ENCODE data around the gene SMYD5.

Gene SMYD5

DNA sequence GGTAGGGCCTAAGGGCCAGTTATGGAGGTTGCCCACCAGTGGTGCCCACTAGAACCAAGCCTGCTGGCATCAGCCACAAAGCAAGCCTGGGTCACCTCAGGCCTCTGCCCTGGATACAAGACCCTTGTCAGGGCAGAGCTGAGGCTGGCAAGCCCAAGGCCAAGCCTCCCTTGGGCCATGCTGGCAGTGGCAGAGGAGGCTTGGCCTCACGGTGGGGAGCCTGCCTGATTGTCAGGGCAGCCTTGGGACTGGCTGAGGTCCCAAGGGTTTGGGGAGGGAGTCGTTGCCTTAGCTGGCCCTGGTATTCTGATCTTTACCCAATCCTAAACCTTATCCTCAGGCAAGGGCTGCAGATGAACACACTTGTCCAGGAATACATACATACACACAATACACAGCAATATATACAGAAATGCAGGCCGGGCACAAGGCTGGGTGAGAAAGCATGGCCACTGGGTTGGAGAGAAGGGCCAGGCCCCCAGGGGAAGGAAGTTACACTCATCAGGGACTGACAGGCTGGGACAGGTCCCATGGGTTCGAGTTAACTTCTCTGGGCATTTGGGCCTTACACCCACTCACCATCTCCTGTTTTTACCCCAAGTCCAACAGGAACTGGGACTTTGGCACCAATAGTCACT lies 41.1 kb downstream of the SMYD5 start:
- TF ChIP-seq, protein P1, sequence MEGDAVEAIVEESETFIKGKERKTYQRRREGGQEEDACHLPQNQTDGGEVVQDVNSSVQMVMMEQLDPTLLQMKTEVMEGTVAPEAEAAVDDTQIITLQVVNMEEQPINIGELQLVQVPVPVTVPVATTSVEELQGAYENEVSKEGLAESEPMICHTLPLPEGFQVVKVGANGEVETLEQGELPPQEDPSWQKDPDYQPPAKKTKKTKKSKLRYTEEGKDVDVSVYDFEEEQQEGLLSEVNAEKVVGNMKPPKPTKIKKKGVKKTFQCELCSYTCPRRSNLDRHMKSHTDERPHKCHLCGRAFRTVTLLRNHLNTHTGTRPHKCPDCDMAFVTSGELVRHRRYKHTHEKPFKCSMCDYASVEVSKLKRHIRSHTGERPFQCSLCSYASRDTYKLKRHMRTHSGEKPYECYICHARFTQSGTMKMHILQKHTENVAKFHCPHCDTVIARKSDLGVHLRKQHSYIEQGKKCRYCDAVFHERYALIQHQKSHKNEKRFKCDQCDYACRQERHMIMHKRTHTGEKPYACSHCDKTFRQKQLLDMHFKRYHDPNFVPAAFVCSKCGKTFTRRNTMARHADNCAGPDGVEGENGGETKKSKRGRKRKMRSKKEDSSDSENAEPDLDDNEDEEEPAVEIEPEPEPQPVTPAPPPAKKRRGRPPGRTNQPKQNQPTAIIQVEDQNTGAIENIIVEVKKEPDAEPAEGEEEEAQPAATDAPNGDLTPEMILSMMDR (conservative IDR thresholded peaks at IDR 0.05), result no peak
- peak overlapping the region; percentile 67 for H3K27ac ChIP-seq

DNA sequence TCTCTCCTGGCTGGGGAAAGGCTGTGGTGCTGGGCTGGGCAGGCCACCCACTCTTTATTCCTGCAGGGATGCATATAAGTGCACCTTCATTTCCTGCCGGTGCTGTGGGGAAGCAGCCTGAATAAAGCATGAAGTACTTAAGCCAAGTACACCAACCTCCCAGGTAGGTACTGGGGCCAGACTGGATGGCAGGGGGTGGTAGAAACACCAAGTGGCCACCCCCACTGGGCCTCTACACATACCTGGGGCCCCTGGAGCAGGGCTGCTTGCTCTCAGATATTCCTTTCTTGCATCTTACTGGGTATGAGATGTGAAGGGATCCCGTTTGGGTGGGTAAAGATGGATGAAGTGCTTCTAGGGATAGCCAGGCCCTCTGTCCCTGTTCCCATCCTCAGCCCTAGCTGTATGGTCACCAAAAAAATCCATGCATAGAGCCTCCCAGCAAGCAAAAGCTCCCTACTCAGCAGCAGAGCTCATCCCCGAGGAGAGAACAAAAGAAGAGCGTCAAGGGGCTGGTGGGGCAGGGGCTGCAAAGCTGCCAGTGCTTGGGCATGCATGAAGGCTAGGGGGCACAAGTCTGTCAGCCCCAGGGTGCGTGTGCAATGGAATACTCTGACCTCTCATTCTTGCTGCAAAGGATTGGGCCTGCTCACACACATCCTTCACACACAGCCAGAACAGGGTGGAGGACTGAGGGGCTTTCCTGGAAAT lies 42.0 kb downstream of the SMYD5 start:
- peak overlapping the region; percentile 67 for H3K27ac ChIP-seq
- TF ChIP-seq, protein P1 (conservative IDR thresholded peaks at IDR 0.05), result no peak

DNA sequence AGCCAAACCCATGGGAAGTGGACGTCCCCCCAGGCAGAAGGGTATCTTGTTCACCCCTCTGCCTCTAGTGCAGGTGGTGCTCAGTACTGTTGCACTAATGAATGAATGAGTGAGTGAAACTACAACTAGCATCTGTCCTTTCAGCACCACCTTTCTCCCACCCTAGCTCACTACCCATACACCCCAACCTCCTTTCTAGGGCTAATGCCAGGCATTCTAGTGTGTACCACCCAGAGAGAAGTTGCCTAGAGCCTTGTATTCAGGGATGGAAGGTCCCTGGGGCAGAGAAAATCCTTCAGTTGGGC lies 42.5 kb downstream of the SMYD5 start:
- no peak overlapping the region for H3K27ac ChIP-seq
- TF ChIP-seq, protein P1 (conservative IDR thresholded peaks at IDR 0.05), result no peak

DNA sequence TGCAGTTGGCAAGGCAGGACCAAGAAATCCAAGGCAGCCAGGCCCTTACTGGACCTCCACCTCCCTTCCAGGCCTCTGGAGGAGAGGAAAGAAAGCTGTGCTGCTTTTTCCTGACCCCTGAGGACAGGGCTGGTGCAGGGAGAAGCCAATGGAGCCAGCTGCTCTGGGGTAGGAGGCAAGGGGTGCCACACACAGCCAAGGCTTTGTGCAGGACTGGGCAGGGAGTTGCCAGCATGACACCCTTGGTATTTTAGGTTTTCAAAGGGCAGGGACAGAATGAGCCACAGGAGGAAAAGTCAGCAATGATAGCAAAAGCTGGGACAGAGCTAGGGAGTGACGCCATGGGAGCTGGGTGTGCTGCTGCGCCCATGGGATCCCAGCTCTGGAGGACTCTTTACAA lies 43.0 kb downstream of the SMYD5 start:
- H3K27ac ChIP-seq, result no peak overlapping the region
- TF ChIP-seq, protein P1 (conservative IDR thresholded peaks at IDR 0.05), result no peak

DNA sequence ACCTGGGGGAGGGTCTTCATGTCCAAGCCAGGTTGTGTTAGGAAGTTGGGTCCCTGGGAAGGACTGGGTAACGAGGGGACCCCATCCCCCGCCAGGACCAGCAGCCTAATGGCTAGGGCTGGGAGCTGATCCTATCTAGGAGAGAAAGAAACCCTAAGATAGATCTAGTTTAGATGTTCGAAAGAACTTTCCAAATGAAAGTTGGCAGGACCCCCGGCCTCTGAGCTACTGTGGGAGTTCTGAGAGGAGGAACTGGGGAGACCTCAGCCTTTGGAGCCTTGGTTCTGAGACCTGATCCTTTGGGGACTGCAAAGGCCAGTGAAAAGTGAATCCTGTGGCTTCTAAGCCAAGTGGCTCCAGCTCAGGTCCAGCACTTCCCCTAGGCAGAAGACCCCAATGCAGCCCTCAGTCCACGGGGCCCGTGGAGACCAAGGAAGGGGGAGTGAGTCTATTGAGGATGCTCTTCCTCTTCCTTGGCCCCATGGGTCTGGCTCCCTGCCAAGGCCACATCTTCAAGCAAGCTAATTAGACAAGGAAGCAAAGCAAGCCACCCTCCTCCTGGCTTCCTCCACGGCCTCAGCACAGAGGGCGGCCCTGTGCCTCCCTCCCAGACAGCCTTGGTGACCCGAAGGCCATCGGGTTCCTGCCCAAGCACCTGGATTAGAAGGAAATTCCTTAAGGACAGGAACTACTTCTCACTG lies 43.5 kb downstream of the SMYD5 start:
- TF ChIP-seq, protein P1 (conservative IDR thresholded peaks at IDR 0.05), result no peak
- no peak overlapping the region for H3K27ac ChIP-seq

DNA sequence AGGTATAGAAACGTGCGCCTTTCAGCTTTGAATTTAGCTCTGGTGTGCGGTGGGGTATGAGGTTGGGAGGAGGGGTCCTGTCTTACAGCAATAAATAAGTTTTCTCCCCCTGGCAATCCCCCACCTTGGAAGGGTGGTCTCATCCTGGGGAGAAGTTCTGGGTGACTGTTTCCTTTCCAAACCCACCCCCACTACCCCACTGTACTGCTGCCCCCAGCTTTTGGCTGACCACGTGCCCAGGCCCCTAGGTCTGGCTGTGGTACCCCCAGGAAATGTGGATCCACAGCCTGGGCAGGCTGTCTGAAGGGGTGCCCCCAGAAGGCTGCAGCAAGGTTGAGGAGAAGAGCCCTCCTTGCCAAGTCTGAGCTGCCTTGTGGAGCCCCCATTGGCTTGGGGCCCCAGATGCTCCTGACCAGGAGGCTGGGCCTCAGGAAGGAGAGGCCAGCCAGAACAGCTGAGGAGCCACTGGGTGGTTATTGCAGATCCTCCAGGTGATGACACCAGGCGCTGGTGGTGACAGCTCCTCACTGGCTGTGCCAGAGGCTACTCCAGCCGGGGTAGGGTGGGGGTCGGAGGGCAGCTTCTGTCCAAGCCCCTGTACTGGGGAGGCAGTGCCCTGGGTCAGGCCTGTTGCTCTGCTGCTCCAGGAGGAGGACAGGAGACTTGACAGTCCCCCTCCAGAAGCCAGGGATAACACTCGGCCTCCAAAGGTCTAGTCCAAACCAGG lies 44.3 kb downstream of the SMYD5 start:
- H3K27ac ChIP-seq, result no peak overlapping the region

More for the DNA sequence above, 44.3 kb downstream of the SMYD5 start:
- TF ChIP-seq, protein P1 (conservative IDR thresholded peaks at IDR 0.05), result no peak

Data from VCaP (cell line).